ENCODE measurements around the gene TPRN. TPM values are rescaled to one million over a fixed set of nuclear protein-coding genes. Genes with fewer than 3 reads are reported as not detected.

TPRN gene
- total RNA-seq, 1 experiment from 2014 or later, result 12.0 TPM

DNA sequence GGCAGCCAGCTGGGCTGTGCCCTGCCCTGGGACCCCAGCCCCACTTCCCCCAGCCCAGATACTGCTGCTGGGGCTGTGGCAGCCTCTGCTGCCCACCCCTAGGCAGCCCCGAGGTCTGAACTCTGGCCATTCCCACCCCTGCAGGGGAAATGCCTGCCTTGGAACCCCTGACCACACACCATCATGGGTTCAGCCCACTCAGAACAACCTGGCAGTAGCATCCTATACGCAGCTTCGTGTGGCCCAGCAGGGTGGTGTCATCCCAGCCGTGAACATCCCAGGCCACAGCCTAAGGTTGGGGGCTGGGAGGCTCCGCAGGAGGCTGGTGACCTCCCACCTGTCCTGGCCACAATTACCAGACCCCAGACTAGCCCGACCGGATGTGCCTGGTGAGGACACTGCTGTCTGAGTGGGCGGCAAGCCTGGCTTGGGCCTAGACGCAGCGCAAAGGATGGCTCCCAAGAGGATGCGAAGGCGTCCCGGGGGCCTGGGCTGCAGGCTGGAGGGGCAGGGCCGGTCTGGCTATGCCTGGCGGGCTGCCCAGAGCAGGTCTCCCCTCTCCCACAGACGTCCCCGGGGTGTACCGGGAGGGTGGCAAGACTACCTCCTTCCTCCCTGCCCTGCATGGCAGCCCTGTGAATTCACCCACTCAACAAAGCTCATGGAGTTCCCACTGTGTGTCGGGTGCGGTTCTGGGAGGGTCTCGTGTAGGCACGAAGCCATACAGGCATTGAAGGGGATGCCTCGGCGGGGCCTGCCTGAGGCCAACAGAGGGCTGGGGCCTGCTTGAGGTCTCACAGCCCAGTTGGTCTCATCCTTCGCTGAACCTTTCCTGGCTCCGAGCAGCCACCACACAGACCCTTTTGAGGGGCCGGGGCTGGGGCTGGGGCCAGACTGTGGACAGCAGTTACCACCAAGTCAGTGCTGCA, 28.7 kb upstream of the TPRN start:
- no peaks in the 10 kb centered on the region for H3K27me3 ChIP-seq
- DNase-seq, result no peak
- no peak overlapping the region for H3K4me3 ChIP-seq
- no peaks in the 10 kb centered on the region for H3K9me3 ChIP-seq
- no peaks in the 10 kb centered on the region for H3K36me3 ChIP-seq

DNA sequence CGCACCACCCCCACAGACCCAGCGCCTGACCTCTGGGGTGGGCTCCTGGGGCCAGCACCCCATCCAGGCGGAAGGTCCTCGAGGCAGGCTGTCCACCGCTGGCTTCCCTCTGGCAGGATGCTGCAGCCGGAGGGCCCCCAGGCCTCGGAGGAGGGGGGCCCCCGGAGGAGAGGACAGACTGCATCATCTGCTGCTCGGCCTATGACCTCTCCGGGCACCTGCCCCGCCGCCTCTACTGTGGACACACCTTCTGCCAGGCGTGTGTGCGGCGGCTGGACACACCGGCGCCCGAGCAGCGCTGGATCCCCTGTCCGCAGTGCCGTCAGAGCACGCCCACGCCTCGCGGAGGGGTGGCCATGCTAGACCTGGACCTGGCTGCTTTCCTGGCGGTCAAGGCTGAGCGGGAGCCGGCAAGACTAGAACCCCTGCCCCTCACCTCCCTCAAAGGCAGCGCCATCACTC, 28.0 kb upstream of the TPRN start:
- H3K36me3 ChIP-seq, result no peaks in the 10 kb centered on the region
- H3K9me3 ChIP-seq, result no peaks in the 10 kb centered on the region
- no peak overlapping the region for H3K4me3 ChIP-seq
- no peaks in the 10 kb centered on the region for H3K27me3 ChIP-seq
- no peak for DNase-seq

GRCh38 chr9:137227853-137228505, 27.4 kb upstream of the TPRN start:
- Histone ChIP-seq H3K9me3 (no peaks in the 10 kb centered on the region), H3K27me3 (no peaks in the 10 kb centered on the region), H3K4me3 (no peak overlapping the region), H3K36me3 (no peaks in the 10 kb centered on the region)
- no peak for DNase-seq

GRCh38 chr9:137227054-137227852, 26.7 kb upstream of the TPRN start, which contains the start of gene RNF224:
Gene RNF224, plus strand, starts transcription at chr9:137227502. Its CDS starts 834 bp downstream, at chr9:137228336.
- H3K36me3 ChIP-seq, result no peaks in the 10 kb centered on the region
- H3K9me3 ChIP-seq, result no peaks in the 10 kb centered on the region
- no peak within 1 kb of the TSS for H3K4me3 ChIP-seq
- no peaks in the 10 kb centered on the region for H3K27me3 ChIP-seq
- peak; percentile 70 for DNase-seq

DNA sequence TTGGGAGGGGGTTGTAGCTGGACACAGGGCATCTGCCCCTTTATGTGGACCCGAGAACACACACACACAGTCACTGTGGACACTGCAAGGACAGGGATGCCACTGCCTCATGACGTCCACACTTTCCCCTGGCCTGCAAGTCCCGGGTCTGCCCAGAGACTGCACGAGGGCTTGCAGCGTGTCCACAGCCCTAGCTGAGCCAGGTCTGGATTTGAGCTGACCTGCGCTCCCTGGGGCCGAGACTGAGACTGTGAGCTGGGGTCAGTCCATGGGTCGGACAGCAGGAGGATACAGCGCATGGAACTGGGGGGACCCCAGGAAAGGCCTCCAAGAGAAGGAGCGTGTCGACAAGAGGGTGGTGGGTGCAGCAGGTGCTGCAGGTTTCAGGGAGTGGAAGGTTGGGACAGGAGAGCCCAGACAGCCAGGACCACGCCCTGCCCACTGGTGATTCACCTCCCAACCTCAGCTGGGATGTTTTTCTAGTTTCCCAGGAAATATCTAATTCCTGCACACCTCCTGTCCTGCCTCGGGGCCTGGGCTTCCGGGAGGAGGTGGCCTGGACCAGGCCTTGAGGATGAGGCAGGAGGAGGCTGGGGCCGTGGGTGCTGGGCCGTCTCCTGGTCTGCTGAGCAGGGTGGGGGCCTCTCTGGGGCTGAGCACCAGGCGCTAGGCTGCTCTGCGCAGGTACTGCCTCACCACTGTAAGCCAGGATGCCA, 26.0 kb upstream of the TPRN start:
- no peak overlapping the region for H3K4me3 ChIP-seq
- DNase-seq, result peak; percentile 45

DNA sequence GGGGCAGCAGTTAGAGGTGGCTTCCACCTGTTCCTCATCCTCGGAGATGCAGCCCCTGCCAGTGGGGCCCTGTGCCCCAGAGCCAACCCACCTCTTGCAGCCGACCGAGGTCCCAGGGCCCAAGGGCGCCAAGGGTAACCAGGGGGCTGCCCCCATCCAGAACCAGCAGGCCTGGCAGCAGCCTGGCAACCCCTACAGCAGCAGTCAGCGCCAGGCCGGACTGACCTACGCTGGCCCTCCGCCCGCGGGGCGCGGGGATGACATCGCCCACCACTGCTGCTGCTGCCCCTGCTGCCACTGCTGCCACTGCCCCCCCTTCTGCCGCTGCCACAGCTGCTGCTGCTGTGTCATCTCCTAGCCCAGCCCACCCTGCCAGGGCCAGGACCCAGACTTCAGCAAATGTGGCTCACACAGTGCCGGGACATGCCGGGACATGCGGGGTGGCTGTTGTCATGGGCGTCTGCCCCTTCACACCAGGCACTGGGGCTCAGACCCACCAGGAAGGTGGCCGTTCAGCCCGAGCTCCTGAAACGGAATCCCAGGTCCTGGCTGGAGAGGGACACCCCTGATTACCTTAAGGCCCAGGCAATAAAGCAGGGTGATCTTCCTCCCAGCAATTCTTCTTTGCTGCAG, 25.3 kb upstream of the TPRN start:
- DNase-seq, result no peak
- Histone ChIP-seq H3K36me3 (no peaks in the 10 kb centered on the region), H3K4me3 (no peak overlapping the region), H3K27me3 (no peaks in the 10 kb centered on the region), H3K9me3 (no peaks in the 10 kb centered on the region)

More for the DNA sequence above, 26.0 kb upstream of the TPRN start:
- H3K9me3 ChIP-seq, result no peaks in the 10 kb centered on the region
- no peaks in the 10 kb centered on the region for H3K27me3 ChIP-seq
- no peaks in the 10 kb centered on the region for H3K36me3 ChIP-seq

- H3K27me3 ChIP-seq, result no peaks in the 10 kb centered on the region
- DNase-seq, result peak; percentile 76
- H3K9me3 ChIP-seq, result no peaks in the 10 kb centered on the region
- no peaks in the 10 kb centered on the region for H3K36me3 ChIP-seq
- peak within 1 kb of the TSS; percentile 85 for H3K4me3 ChIP-seq
Observed at GRCh38 chr9:137224830-137225694, 24.5 kb upstream of the TPRN start, which contains the start of gene CYSRT1. Gene CYSRT1, plus strand, starts transcription at chr9:137225174. Its CDS starts 448 bp downstream, at chr9:137225622.

- Histone ChIP-seq H3K4me3 (peak overlapping the region; percentile 85), H3K9me3 (no peaks in the 10 kb centered on the region), H3K27me3 (no peaks in the 10 kb centered on the region), H3K36me3 (no peaks in the 10 kb centered on the region)
- DNase-seq, result peak; percentile 97
Observed at GRCh38 chr9:137223078-137223970, 22.8 kb upstream of the TPRN start.

- Histone ChIP-seq H3K4me3 (peak within 1 kb of the TSS; percentile 85), H3K27me3 (no peaks in the 10 kb centered on the region), H3K9me3 (no peaks in the 10 kb centered on the region), H3K36me3 (no peaks in the 10 kb centered on the region)
- no peak for DNase-seq
Observed at GRCh38 chr9:137222190-137223077, 21.9 kb upstream of the TPRN start, which contains the start of gene RNF208. Gene RNF208, minus strand, starts transcription at chr9:137222240. Its CDS starts 1,028 bp downstream, at chr9:137221212.

- no peaks in the 10 kb centered on the region for H3K36me3 ChIP-seq
- H3K4me3 ChIP-seq, result no peak overlapping the region
- no peaks in the 10 kb centered on the region for H3K27me3 ChIP-seq
- DNase-seq, result no peak
- no peaks in the 10 kb centered on the region for H3K9me3 ChIP-seq
Observed at GRCh38 chr9:137221506-137222111, 21.1 kb upstream of the TPRN start.

DNA sequence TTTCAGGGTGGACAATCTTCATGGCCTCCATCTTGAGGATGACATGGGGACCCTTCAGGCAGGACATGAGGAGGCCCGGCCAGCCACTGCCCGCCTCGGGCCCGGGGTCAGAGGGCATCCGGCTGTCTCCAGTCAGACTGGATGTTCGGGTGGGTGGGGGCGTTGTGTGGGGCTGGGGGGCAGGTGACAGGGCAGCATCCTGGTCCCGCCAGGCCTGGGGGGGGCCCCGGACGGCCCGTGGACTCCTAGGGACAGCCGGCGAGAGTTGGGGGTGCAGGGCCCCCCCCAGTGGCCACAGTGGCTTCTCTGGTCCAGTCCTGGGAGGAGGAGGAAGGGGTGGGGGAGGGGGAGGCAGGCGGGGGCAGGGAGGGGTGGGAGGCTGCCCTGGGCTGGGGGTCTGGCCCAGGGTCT, 20.6 kb upstream of the TPRN start:
- H3K9me3 ChIP-seq, result no peaks in the 10 kb centered on the region
- no peaks in the 10 kb centered on the region for H3K27me3 ChIP-seq
- H3K4me3 ChIP-seq, result no peak overlapping the region
- DNase-seq, result no peak
- no peaks in the 10 kb centered on the region for H3K36me3 ChIP-seq

GRCh38 chr9:137220317-137221094, 20.0 kb upstream of the TPRN start:
- Histone ChIP-seq H3K9me3 (no peaks in the 10 kb centered on the region), H3K27me3 (no peaks in the 10 kb centered on the region), H3K36me3 (no peaks in the 10 kb centered on the region; the same call in 1 of the 2 replicates), H3K4me3 (no peak overlapping the region)
- DNase-seq, result no peak

All from MG63 (cell line).